HG02884 (cell line): ENCODE results near the gene MND1.

ENCODE experiments used
- ATAC-seq: cut with Tn5 transposase; IDR thresholded peaks from one replicate; pipeline ENCODE4 v1.9.1; 2021; ENCODE audit warnings: mild to moderate bottlenecking, moderate library complexity; ENCODE audit not compliant: unreplicated experiment

The MND1 gene

GRCh38 chr4:153344131-153345011 is at the start of gene MND1:
Gene MND1 (plus strand): TSS chr4:153344688. CDS start chr4:153344738, 50 bp downstream.
- peak; percentile 59 for ATAC-seq

GRCh38 chr4:153295131-153295755 is 49.2 kb upstream of the MND1 start:
- no peak for ATAC-seq

GRCh38 chr4:153296040-153296823 is 48.3 kb upstream of the MND1 start:
- no peak for ATAC-seq

- no peak for ATAC-seq
These were observed 47.4 kb upstream of the MND1 start for GRCh38 chr4:153297116-153297515.

GRCh38 chr4:153310793-153311192 is 33.7 kb upstream of the MND1 start:
- no peak for ATAC-seq

- no peak for ATAC-seq
These were observed 29.6 kb upstream of the MND1 start for GRCh38 chr4:153314915-153315314.

GRCh38 chr4:153318696-153319320 is 25.7 kb upstream of the MND1 start:
- ATAC-seq, result peak; percentile 81

GRCh38 chr4:153322791-153323190 is 21.7 kb upstream of the MND1 start:
- ATAC-seq, result no peak

- ATAC-seq, result no peak
These were observed 20.4 kb upstream of the MND1 start for GRCh38 chr4:153324046-153324445.

- no peak for ATAC-seq
These were observed 18.9 kb upstream of the MND1 start for GRCh38 chr4:153325558-153325957.

- no peak for ATAC-seq
These were observed 18.0 kb upstream of the MND1 start for GRCh38 chr4:153326513-153326912.

- ATAC-seq, result no peak
These were observed 17.2 kb upstream of the MND1 start for GRCh38 chr4:153327247-153327646.

- no peak for ATAC-seq
These were observed 11.6 kb upstream of the MND1 start for GRCh38 chr4:153332936-153333335.

GRCh38 chr4:153333874-153334273 is 10.6 kb upstream of the MND1 start:
- no peak for ATAC-seq

- ATAC-seq, result no peak
These were observed 8.8 kb upstream of the MND1 start for GRCh38 chr4:153335665-153336064.

GRCh38 chr4:153337686-153338085 is 6.8 kb upstream of the MND1 start:
- ATAC-seq, result no peak

- no peak for ATAC-seq
These were observed 2.9 kb upstream of the MND1 start for GRCh38 chr4:153341575-153342090.

- ATAC-seq, result no peak
These were observed 1.5 kb upstream of the MND1 start for GRCh38 chr4:153342751-153343552.

GRCh38 chr4:153345012-153345981 is 809 bp downstream of the MND1 start:
- peak; percentile 39 for ATAC-seq
